HepG2 (cell line): Measurements from ENCODE around the gene UBTF. TPM values are rescaled to one million over a fixed set of nuclear protein-coding genes. Genes with fewer than 3 reads are reported as not detected.
A peak's percentile ranks its signal among the peaks of the same experiment; 100 is the strongest.

ENCODE experiments used
- AHDC1 ChIP-seq: sonication (generic); formaldehyde crosslinking; IDR thresholded peaks from 2 replicates; pipeline ENCODE4 v1.5.1; 2020; ENCODE audit warnings: mild to moderate bottlenecking, missing genetic modification reagents, borderline replicate concordance
- ARNTL ChIP-seq: sonication (generic); formaldehyde crosslinking; IDR thresholded peaks from 2 replicates; pipeline ENCODE4 v1.4.0; 2020; ENCODE audit warnings: mild to moderate bottlenecking, missing genetic modification reagents
- CEBPZ ChIP-seq: IDR thresholded peaks from 2 replicates; pipeline ENCODE4 v1.6.1; 2012; ENCODE audit warnings: low read length, improper control_type of control experiment
- HNF1B ChIP-seq: sonication (generic); formaldehyde crosslinking; IDR thresholded peaks from 2 replicates; pipeline ENCODE4 v1.5.1; 2020; ENCODE audit warnings: mild to moderate bottlenecking, moderate library complexity, missing genetic modification reagents
- KLF15 ChIP-seq: sonication (generic); formaldehyde crosslinking; IDR thresholded peaks from 2 replicates; pipeline ENCODE4 v1.8.1; 2023; ENCODE audit warnings: borderline replicate concordance, mild to moderate bottlenecking, inconsistent platforms, missing genetic modification reagents, mixed read lengths
- NCOA1 ChIP-seq: sonication (generic); formaldehyde crosslinking; IDR thresholded peaks from 2 replicates; pipeline ENCODE4 v1.9.0; 2021; ENCODE audit warnings: missing genetic modification reagents
- NFIC ChIP-seq: IDR thresholded peaks from 2 replicates; pipeline ENCODE4 v1.6.1; 2012; ENCODE audit warnings: mild to moderate bottlenecking, low read length, inconsistent platforms
- SIX1 ChIP-seq: sonication (generic); formaldehyde crosslinking; IDR thresholded peaks from 2 replicates; pipeline ENCODE4 v1.4.0; 2020; ENCODE audit warnings: missing genetic modification reagents, borderline replicate concordance
- ZBTB7B ChIP-seq: sonication (generic); formaldehyde crosslinking; IDR thresholded peaks from 2 replicates; pipeline ENCODE4 v1.4.0; 2020; ENCODE audit warnings: missing genetic modification reagents
- ZFP82 ChIP-seq: sonication (generic); formaldehyde crosslinking; IDR thresholded peaks from 2 replicates; pipeline ENCODE4 v1.5.1; 2020; ENCODE audit warnings: mild to moderate bottlenecking, missing genetic modification reagents, borderline replicate concordance
- ZFP91 ChIP-seq: sonication (generic); formaldehyde crosslinking; IDR thresholded peaks from 2 replicates; pipeline ENCODE4 v1.9.0; 2022; ENCODE audit warnings: missing genetic modification reagents, mild to moderate bottlenecking, borderline replicate concordance
- ZNF329 ChIP-seq: sonication (generic); formaldehyde crosslinking; IDR thresholded peaks from 2 replicates; pipeline ENCODE4 v1.9.0; 2021; ENCODE audit warnings: low read depth, mild to moderate bottlenecking, missing genetic modification reagents
- ZNF333 ChIP-seq: sonication (generic); formaldehyde crosslinking; IDR thresholded peaks from 2 replicates; pipeline ENCODE4 v1.4.0; 2020; ENCODE audit warnings: mild to moderate bottlenecking, missing genetic modification reagents, borderline replicate concordance
- ZNF451 ChIP-seq: sonication (generic); formaldehyde crosslinking; IDR thresholded peaks from 2 replicates; pipeline ENCODE4 v1.5.0; 2020; ENCODE audit warnings: mild to moderate bottlenecking, missing genetic modification reagents
- ZNF512 ChIP-seq: sonication (generic); formaldehyde crosslinking; IDR thresholded peaks from 2 replicates; pipeline ENCODE4 v1.4.0; 2020; ENCODE audit warnings: mild to moderate bottlenecking, missing genetic modification reagents
- ZNF790 ChIP-seq: sonication (generic); formaldehyde crosslinking; IDR thresholded peaks from 2 replicates; pipeline ENCODE4 v1.8.0; 2022; ENCODE audit warnings: missing genetic modification reagents, mild to moderate bottlenecking, borderline replicate concordance
- polyA plus RNA-seq, 8 experiments: library from polyadenylated mRNA; depleted of rRNA in 3 of 8; stranded (reverse) in 7 of 8; unstranded in 1 of 8; fragments of >200 nt; fragmentation: Illumina TruSeq in 4 of 8; extraction: Trizol in 4 of 8; gene quantifications; 2 replicates each; pipeline versions ENCODE4 v1.2.1 to v1.2.3, GENCODE V29; 2011 to 2016; ENCODE audit warnings: low read depth in 4 of 8, missing spikeins in 1 of 8, mixed read lengths in 1 of 8; ENCODE audit not compliant: insufficient read depth in 1 of 8
- total RNA-seq, 5 experiments: library from RNA; depleted of rRNA; stranded (reverse); fragments of >200 nt; fragmentation: Illumina TruSeq; extraction: Trizol; gene quantifications; 2 replicates each; pipeline ENCODE4 v1.2.3, GENCODE V29; 2016; ENCODE audit warnings: low read depth in 1 of 5

Gene UBTF
- total and polyA plus RNA-seq, 2 of the 13 experiments (the other 11 are each of a cell fraction or from before 2014, with no cell fraction given): 15.2 to 60.9 TPM

- TF ChIP-seq AHDC1 (CRISPR knock-in tag) (no peak), ZNF790 (CRISPR knock-in tag) (0 out of 2 replicates have a peak, but pooled peaks have one; percentile 19), ZFP91 (CRISPR knock-in tag) (peak; percentile 56; the same call in 1 of the 2 replicates), NFIC (no peak), ZBTB7B (no peak), CEBPZ (no peak), KLF15 (CRISPR knock-in tag) (no peak), ZNF329 (CRISPR knock-in tag) (no peak), ARNTL (CRISPR knock-in tag) (no peak), ZFP82 (CRISPR knock-in tag) (0 out of 2 replicates have a peak, but pooled peaks have one; percentile 69), ZNF451 (CRISPR knock-in tag) (no peak), NCOA1 (CRISPR knock-in tag) (no peak), ZNF512 (CRISPR knock-in tag) (no peak), SIX1 (no peak), ZNF333 (CRISPR knock-in tag) (no peak), HNF1B (peak; percentile 18; the same call in 1 of the 2 replicates)
These were observed 2.3 kb upstream of the UBTF start (continued) for GRCh38 chr17:44221862-44222111.
